Endothelial cell of umbilical vein (primary cell): ENCODE measurements around the gene SFMBT2. TPM values are rescaled to one million over a fixed set of nuclear protein-coding genes. Genes with fewer than 3 reads are reported as not detected.

ENCODE experiments used
- BruUV-seq: library from RNA; stranded (reverse); fragments of 400-500 nt; replicated peaks from 2 replicates; lab custom pipeline; 2021; lab: Mats Ljungman, UMichigan
- CTCF ChIA-PET: fragments of 300-600, 350-600 bp; sonication (Branson Sonifier 250); formaldehyde crosslinking; loops from one replicate; lab custom pipeline; 2021; ENCODE audit warnings: antibody characterized with exemption, inconsistent platforms; lab: Charles Lee
- POLR2A ChIA-PET: fragments of 300-600, 350-600 bp; sonication (Branson Sonifier 250); formaldehyde crosslinking; loops from one replicate; lab custom pipeline; 2021; ENCODE audit warnings: antibody characterized with exemption, inconsistent platforms; lab: Charles Lee
- DNase-seq: peaks from one replicate; pipeline ENCODE4 v3.0.0-alpha.2; 2011; ENCODE audit warnings: low read depth, low spot score
- FAIRE-seq: peaks from 2 replicates; lab custom pipeline; 2011; peaks lifted over from hg19 to GRCh38; lab: Jason Lieb, UNC
- H2AFZ ChIP-seq: 2 replicates; pipeline ENCODE4 v1.6.0; 2012; ENCODE audit warnings: low read depth, low read length, control low read depth, inconsistent platforms
- H3K27ac ChIP-seq: 2 replicates; pipeline ENCODE4 v1.5.1; 2011; ENCODE audit warnings: low read depth, mild to moderate bottlenecking, control low read depth, low read length, moderate library complexity; ENCODE audit not compliant: insufficient read depth
- H3K27me3 ChIP-seq, 2 experiments: 2 replicates each; pipeline versions ENCODE4 v1.6.0 to v1.6.1; 2011; ENCODE audit warnings: low read length in 2 of 2, mixed read lengths in 1 of 2; ENCODE audit not compliant: control insufficient read depth in 2 of 2, insufficient read depth in 2 of 2
- H3K36me3 ChIP-seq, 2 experiments: 2 replicates in 1 of 2; 3 replicates in 1 of 2; pipeline ENCODE4 v1.5.1; 2011; ENCODE audit warnings: low read length in 2 of 2, mild to moderate bottlenecking in 1 of 2, moderate library complexity in 1 of 2; ENCODE audit not compliant: control insufficient read depth in 2 of 2, insufficient read depth in 2 of 2; ENCODE audit errors: extremely low read depth in 1 of 2
- H3K4me1 ChIP-seq: 3 replicates; pipeline ENCODE4 v1.5.1; 2011; ENCODE audit warnings: mild to moderate bottlenecking, low read length; ENCODE audit not compliant: control insufficient read depth, insufficient read depth; ENCODE audit errors: extremely low read depth
- H3K4me2 ChIP-seq: 2 replicates; pipeline ENCODE4 v1.6.1; 2011; ENCODE audit warnings: low read length, control low read depth, mixed read lengths; ENCODE audit not compliant: insufficient read depth
- H3K4me3 ChIP-seq, 3 experiments: fragments of 200-600 bp in 1 of 3; sonication (generic), shearing (Covaris generic) in 1 of 3; replicated peaks in 1 of 3; 2 replicates each; pipeline ENCODE4 v1.5.1; 2011 to 2016; ENCODE audit warnings: control low read depth in 3 of 3, low read length in 3 of 3, mild to moderate bottlenecking in 2 of 3, inconsistent platforms in 1 of 3, low read depth in 1 of 3, moderate library complexity in 1 of 3; ENCODE audit not compliant: insufficient read depth in 1 of 3
- H3K79me2 ChIP-seq: 2 replicates; pipeline ENCODE4 v1.6.0; 2012; ENCODE audit warnings: low read length, inconsistent platforms; ENCODE audit not compliant: control insufficient read depth, insufficient read depth
- H3K9ac ChIP-seq: replicated peaks from 2 replicates; pipeline ENCODE3; 2011; ENCODE audit warnings: low read length, control low read depth; ENCODE audit not compliant: insufficient read depth; ENCODE audit errors: extremely low read depth
- H3K9me1 ChIP-seq: replicated peaks from 3 replicates; pipeline ENCODE4 v1.6.0; 2011; ENCODE audit warnings: mild to moderate bottlenecking, low read length; ENCODE audit not compliant: control insufficient read depth, insufficient read depth; ENCODE audit errors: extremely low read depth
- H3K9me3 ChIP-seq: replicated peaks from 2 replicates; pipeline ENCODE4 v1.5.1; 2012; ENCODE audit warnings: low read length, inconsistent platforms; ENCODE audit not compliant: control insufficient read depth, insufficient read depth
- H4K20me1 ChIP-seq: replicated peaks from 2 replicates; pipeline ENCODE3; 2011; ENCODE audit warnings: mild to moderate bottlenecking, low read length; ENCODE audit not compliant: control insufficient read depth, insufficient read depth; ENCODE audit errors: extremely low read depth
- EZH2 ChIP-seq: IDR thresholded peaks from 2 replicates; pipeline ENCODE4 v1.6.1; 2012; ENCODE audit warnings: borderline replicate concordance, low read depth, mild to moderate bottlenecking, moderate library complexity, low read length, inconsistent platforms; ENCODE audit not compliant: severe bottlenecking
- FOS ChIP-seq: IDR thresholded peaks from 2 replicates; pipeline ENCODE4 v1.6.1; 2011; ENCODE audit warnings: mild to moderate bottlenecking, low read length, moderate library complexity, borderline replicate concordance; ENCODE audit not compliant: insufficient read depth
- GATA2 ChIP-seq: IDR thresholded peaks from 2 replicates; pipeline ENCODE4 v1.7.0; 2011; ENCODE audit warnings: low read depth, mild to moderate bottlenecking, moderate library complexity, mixed read lengths, low read length; ENCODE audit not compliant: insufficient read length, insufficient read depth
- JUN ChIP-seq: IDR thresholded peaks from 2 replicates; pipeline ENCODE4 v1.6.1; 2011; ENCODE audit warnings: borderline replicate concordance, low read depth; ENCODE audit not compliant: insufficient read length, insufficient read depth
- MYC ChIP-seq: IDR thresholded peaks from one replicate; pipeline ENCODE4 v1.6.1; 2011; ENCODE audit warnings: mild to moderate bottlenecking, low read depth, low read length
- POLR2A ChIP-seq: IDR thresholded peaks from 2 replicates; pipeline ENCODE4 v1.6.1; 2012; ENCODE audit warnings: low read depth, mild to moderate bottlenecking, control low read depth, low read length
- POLR2AphosphoS5 ChIP-seq: IDR thresholded peaks from 2 replicates; pipeline ENCODE4 v1.6.1; 2012; ENCODE audit warnings: low read depth, mild to moderate bottlenecking, control low read depth, low read length, moderate library complexity; ENCODE audit not compliant: insufficient read depth
- dilution Hi-C: fragments of 300-500 bp; cut with MboI; formaldehyde crosslinking; loops from one replicate; pipeline ENCODE4 v1.15.0; 2019; ENCODE audit warnings: low sequenced_read_pairs; ENCODE audit not compliant: extremely low pct_ligation_motif_present
- intact Hi-C: fragments of 100-400 bp; cut with micrococcal nuclease; formaldehyde crosslinking; loops from one replicate; pipeline ENCODE4 v1.10.0; 2022
- polyA plus RNA-seq, 4 experiments: library from polyadenylated mRNA; depleted of rRNA in 3 of 4; stranded (reverse) in 3 of 4; unstranded in 1 of 4; fragments of >200 nt; gene quantifications; 2 replicates each; pipeline versions ENCODE4 v1.2.1 to v1.2.3, GENCODE V29; 2011 to 2012; ENCODE audit warnings: missing spikeins in 1 of 4
- total RNA-seq: library from RNA; stranded (reverse); gene quantifications from 2 replicates; pipeline ENCODE4 v1.2.3, GENCODE V29; 2021
- TF ChIP-seq, protein P1 (sequence below), 2 donors: IDR thresholded peaks; 1 replicate in 1 of 2; 2 replicates in 1 of 2; pipeline ENCODE4 v1.5.1; 2011; ENCODE audit warnings: low read length in 2 of 2, mild to moderate bottlenecking in 2 of 2, moderate library complexity in 2 of 2, control low read depth in 1 of 2, inconsistent platforms in 1 of 2, low read depth in 1 of 2; ENCODE audit not compliant: insufficient read depth in 1 of 2; ENCODE audit errors: extremely low read depth in 1 of 2
- TF ChIP-seq, protein P2 (sequence below): IDR thresholded peaks from 2 replicates; pipeline ENCODE4 v1.6.1; 2011; ENCODE audit not compliant: insufficient read depth, insufficient read length

SFMBT2 gene
- total and polyA plus RNA-seq, 2 donors (not counting 3 experiments of a cell fraction or from before 2014, with no cell fraction given): 0.14 to 0.64 TPM

GRCh38 chr10:7206412-7207100, 204.3 kb downstream of the SFMBT2 start:
- no peak for DNase-seq
- H3K27me3 ChIP-seq: no peaks in the 10 kb centered on the region
- no peak overlapping the region for H3K4me3 ChIP-seq
- H3K79me2 ChIP-seq: no peaks in the 10 kb centered on the region
- dilution Hi-C loops: no loop called here
- no TSS peak for BruUV-seq
- H3K9me1 ChIP-seq: no peaks in the 10 kb centered on the region
- no peak for FAIRE-seq
- H3K9me3 ChIP-seq: no peaks in the 10 kb centered on the region
- H3K27ac ChIP-seq: no peak overlapping the region
- TF ChIP-seq, protein P1, sequence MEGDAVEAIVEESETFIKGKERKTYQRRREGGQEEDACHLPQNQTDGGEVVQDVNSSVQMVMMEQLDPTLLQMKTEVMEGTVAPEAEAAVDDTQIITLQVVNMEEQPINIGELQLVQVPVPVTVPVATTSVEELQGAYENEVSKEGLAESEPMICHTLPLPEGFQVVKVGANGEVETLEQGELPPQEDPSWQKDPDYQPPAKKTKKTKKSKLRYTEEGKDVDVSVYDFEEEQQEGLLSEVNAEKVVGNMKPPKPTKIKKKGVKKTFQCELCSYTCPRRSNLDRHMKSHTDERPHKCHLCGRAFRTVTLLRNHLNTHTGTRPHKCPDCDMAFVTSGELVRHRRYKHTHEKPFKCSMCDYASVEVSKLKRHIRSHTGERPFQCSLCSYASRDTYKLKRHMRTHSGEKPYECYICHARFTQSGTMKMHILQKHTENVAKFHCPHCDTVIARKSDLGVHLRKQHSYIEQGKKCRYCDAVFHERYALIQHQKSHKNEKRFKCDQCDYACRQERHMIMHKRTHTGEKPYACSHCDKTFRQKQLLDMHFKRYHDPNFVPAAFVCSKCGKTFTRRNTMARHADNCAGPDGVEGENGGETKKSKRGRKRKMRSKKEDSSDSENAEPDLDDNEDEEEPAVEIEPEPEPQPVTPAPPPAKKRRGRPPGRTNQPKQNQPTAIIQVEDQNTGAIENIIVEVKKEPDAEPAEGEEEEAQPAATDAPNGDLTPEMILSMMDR (IDR thresholded peaks at IDR 0.05; ENCODE audit: extremely low read depth in 1 of 2, insufficient read depth in 1 of 2, low read depth in 1 of 2, low read length in 2 of 2): no peak
- TF ChIP-seq EZH2: no peak
- no peak for TF ChIP-seq FOS
- TF ChIP-seq, protein P2, sequence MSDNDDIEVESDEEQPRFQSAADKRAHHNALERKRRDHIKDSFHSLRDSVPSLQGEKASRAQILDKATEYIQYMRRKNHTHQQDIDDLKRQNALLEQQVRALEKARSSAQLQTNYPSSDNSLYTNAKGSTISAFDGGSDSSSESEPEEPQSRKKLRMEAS: no peak
- no peak for TF ChIP-seq POLR2AphosphoS5
- no peak for TF ChIP-seq GATA2
- TF ChIP-seq POLR2A: no peak
- TF ChIP-seq JUN: no peak
- TF ChIP-seq MYC: no peak
- H4K20me1 ChIP-seq: no peaks in the 10 kb centered on the region
- POLR2A ChIA-PET: no interaction called here
- no peak overlapping the region for H3K4me2 ChIP-seq
- H3K9ac ChIP-seq: no peak overlapping the region
- CTCF ChIA-PET: no interaction called here
- H3K4me1 ChIP-seq: no peaks in the 10 kb centered on the region
- no peaks in the 10 kb centered on the region for H3K36me3 ChIP-seq
- no peak overlapping the region for H2AFZ ChIP-seq
- intact Hi-C loops: no loop called here
